Osteoblast (primary cell): Measurements from ENCODE around the gene IZUMO2. TPM values are rescaled to one million over a fixed set of nuclear protein-coding genes. Genes with fewer than 3 reads are reported as not detected.

Experiments
- DNase-seq: peaks from one replicate; pipeline ENCODE4 v3.0.0; 2011; ENCODE audit warnings: low spot score, mixed read lengths; ENCODE audit not compliant: insufficient read length; ENCODE audit errors: missing footprints
- H2AFZ ChIP-seq: 2 replicates; pipeline ENCODE4 v1.6.0; 2011; ENCODE audit warnings: mild to moderate bottlenecking, low read length
- H3K27ac ChIP-seq: 2 replicates; pipeline ENCODE4 v1.5.1; 2011; ENCODE audit warnings: mild to moderate bottlenecking, low read depth, low read length, moderate library complexity
- H3K27me3 ChIP-seq: 2 replicates; pipeline ENCODE4 v1.6.0; 2012; ENCODE audit warnings: mild to moderate bottlenecking, control low read depth, inconsistent platforms, low read length, moderate library complexity; ENCODE audit not compliant: insufficient read depth
- H3K36me3 ChIP-seq: 2 replicates; pipeline ENCODE4 v1.5.1; 2011; ENCODE audit warnings: mild to moderate bottlenecking, low read length, control low read depth, moderate library complexity; ENCODE audit not compliant: insufficient read depth
- H3K4me1 ChIP-seq: 2 replicates; pipeline ENCODE4 v1.5.1; 2011; ENCODE audit warnings: mild to moderate bottlenecking, low read length, control low read depth, moderate library complexity; ENCODE audit not compliant: insufficient read depth
- H3K4me2 ChIP-seq: 2 replicates; pipeline ENCODE4 v1.6.0; 2011; ENCODE audit warnings: mild to moderate bottlenecking, low read length; ENCODE audit not compliant: insufficient read depth
- H3K4me3 ChIP-seq: fragments of 200-600 bp; sonication (generic); 3 replicates; pipeline ENCODE4 v1.5.1; 2012; ENCODE audit warnings: mild to moderate bottlenecking, low read length, inconsistent platforms; ENCODE audit not compliant: insufficient read depth
- H3K79me2 ChIP-seq: 2 replicates; pipeline ENCODE4 v1.6.0; 2012; ENCODE audit warnings: mild to moderate bottlenecking, low read length, control low read depth, inconsistent platforms; ENCODE audit not compliant: insufficient read depth
- H3K9me3 ChIP-seq: 2 replicates; pipeline ENCODE4 v1.5.1; 2011; ENCODE audit warnings: low read depth, low read length, control low read depth
- H4K20me1 ChIP-seq: 2 replicates; pipeline ENCODE4 v1.6.0; 2012; ENCODE audit warnings: mild to moderate bottlenecking, low read length, control low read depth; ENCODE audit not compliant: insufficient read depth
- total RNA-seq: library from RNA; depleted of rRNA; stranded (reverse); fragments of >200 nt; gene quantifications from 2 replicates; pipeline ENCODE4 v1.2.3, GENCODE V29; 2012
- TF ChIP-seq, protein P1 (sequence below): IDR thresholded peaks from 2 replicates; pipeline ENCODE4 v1.5.1; 2011; ENCODE audit warnings: mild to moderate bottlenecking, low read depth, low read length, moderate library complexity; ENCODE audit errors: extremely low read depth

IZUMO2 gene
- total RNA-seq, 1 donor, result not detected

DNA sequence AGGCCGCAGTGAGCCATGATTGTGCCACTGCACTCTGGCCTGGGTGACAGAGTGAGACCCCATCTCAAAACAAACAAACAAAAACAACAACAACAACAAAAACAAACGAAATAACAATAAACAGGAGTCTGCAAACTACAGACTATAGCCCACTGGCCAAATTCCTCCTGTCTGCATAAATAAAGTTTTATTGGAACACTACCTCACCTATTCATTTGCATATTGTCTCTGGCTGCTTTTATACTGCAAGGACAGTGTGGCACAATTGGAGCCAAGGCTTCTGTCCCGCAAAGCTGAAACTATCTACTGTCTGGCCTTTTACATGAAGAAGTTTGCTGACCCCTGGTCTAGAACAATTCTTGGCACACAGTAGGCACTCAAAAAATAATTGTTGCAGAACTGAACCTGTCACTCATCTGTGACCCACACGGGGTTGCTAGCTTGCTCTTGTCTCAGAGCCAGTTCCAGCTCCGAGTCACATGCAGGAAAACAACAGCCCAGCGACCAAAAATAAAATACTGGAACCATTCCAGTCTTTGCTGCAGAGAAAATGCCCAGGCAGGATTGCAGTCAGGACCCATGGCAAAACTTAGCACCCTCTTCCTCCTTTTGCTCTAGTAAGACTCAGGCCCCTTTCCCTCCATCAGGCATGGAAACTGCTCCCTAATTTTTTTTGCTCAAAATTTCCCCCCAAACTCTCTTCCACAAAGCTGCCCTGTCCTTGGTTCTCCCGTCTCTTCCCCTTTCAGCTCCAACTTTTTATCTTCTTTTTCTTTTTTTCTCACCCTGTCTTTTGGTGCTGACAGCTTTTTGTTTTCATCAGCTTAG, 35.6 kb upstream of the IZUMO2 start:
- H3K27ac ChIP-seq, result no peak overlapping the region
- no peaks in the 10 kb centered on the region for H3K79me2 ChIP-seq
- no peaks in the 10 kb centered on the region for H3K4me1 ChIP-seq
- H3K4me2 ChIP-seq, result no peak overlapping the region
- TF ChIP-seq, protein P1, sequence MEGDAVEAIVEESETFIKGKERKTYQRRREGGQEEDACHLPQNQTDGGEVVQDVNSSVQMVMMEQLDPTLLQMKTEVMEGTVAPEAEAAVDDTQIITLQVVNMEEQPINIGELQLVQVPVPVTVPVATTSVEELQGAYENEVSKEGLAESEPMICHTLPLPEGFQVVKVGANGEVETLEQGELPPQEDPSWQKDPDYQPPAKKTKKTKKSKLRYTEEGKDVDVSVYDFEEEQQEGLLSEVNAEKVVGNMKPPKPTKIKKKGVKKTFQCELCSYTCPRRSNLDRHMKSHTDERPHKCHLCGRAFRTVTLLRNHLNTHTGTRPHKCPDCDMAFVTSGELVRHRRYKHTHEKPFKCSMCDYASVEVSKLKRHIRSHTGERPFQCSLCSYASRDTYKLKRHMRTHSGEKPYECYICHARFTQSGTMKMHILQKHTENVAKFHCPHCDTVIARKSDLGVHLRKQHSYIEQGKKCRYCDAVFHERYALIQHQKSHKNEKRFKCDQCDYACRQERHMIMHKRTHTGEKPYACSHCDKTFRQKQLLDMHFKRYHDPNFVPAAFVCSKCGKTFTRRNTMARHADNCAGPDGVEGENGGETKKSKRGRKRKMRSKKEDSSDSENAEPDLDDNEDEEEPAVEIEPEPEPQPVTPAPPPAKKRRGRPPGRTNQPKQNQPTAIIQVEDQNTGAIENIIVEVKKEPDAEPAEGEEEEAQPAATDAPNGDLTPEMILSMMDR, result no peak
- H3K9me3 ChIP-seq, result no peaks in the 10 kb centered on the region
- H2AFZ ChIP-seq, result no peak overlapping the region
- H3K36me3 ChIP-seq, result no peaks in the 10 kb centered on the region
- H4K20me1 ChIP-seq, result no peaks in the 10 kb centered on the region
- peaks cover 10% of the 10 kb centered on the region for H3K27me3 ChIP-seq
- no peak overlapping the region for H3K4me3 ChIP-seq
- no peak for DNase-seq

DNA sequence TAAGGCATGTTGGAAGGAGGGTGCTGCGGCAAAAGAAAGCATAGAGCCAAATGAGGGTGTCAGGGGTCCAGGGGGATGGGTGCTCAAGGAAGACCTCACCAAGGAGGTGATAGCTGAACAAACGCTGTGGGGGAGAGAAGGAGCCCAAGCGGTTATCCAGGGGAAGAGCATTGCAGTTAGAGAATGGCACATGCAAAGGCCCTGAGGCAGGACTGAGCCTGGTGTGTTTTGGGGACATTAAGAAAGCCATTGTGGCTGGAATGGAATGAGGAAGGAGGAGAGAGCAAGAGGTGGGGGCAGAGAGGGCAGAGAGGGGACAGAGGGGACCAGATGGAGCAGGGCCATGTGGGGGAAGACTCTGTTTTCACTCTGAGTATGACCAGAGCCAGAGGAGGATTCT, 34.3 kb upstream of the IZUMO2 start:
- no peaks in the 10 kb centered on the region for H4K20me1 ChIP-seq
- H3K4me3 ChIP-seq, result no peak overlapping the region
- no peak overlapping the region for H3K27ac ChIP-seq
- TF ChIP-seq, protein P1, result no peak
- no peak for DNase-seq
- H3K9me3 ChIP-seq, result no peaks in the 10 kb centered on the region
- H3K4me2 ChIP-seq, result no peak overlapping the region
- H3K4me1 ChIP-seq, result no peaks in the 10 kb centered on the region
- H3K79me2 ChIP-seq, result no peaks in the 10 kb centered on the region
- H3K36me3 ChIP-seq, result no peaks in the 10 kb centered on the region
- H3K27me3 ChIP-seq, result peaks cover 4% of the 10 kb centered on the region
- H2AFZ ChIP-seq, result no peak overlapping the region

DNA sequence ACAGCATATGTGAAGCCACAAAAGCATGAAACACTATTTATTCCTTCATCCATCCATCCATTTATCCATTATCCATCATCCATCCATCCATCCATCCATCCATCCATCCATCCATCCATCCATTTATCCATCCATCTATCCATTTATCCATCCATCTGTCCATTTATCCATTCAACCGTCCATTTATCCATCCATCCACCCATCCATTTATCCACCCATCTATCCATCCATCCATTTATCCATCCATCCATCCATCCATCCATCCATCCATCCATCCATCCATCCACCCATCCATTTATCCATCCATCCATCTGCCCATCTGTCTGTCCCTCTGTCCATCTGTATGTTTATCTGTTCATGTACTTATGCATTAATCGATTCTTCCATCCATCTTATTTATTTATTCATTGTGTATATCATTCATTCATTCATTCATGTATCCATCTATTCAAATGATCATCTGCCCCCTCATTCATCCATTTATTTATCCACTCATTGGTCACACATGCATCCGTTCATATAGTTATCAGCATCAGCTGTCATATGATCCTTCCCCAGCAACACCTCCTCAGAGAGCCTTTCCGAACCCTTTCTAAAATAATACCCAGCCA, 33.3 kb upstream of the IZUMO2 start:
- no peaks in the 10 kb centered on the region for H3K9me3 ChIP-seq
- TF ChIP-seq, protein P1, result no peak
- no peak overlapping the region for H3K4me2 ChIP-seq

DNA sequence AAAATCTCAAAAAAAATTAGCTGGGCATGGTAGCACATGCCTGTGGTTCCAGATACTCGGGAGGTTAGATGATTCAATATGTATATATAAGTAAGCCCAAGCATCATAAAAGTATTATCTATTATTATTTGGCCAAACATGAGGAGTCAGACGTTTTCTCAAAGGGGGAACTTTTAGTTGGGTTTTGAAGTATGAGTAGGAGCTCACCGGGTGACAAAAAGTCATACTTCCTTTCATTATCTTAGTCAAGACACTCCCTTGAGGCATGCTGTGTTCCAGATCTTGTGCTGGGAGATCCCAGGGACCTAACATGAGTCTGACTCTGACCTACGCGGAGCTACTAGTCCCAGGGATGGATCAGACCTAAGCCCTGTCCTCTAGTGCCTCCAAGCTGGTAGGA, 32.1 kb upstream of the IZUMO2 start:
- Histone ChIP-seq H3K27me3 (no peaks in the 10 kb centered on the region), H3K9me3 (no peaks in the 10 kb centered on the region), H3K36me3 (no peaks in the 10 kb centered on the region), H3K79me2 (no peaks in the 10 kb centered on the region), H3K4me3 (no peak overlapping the region), H4K20me1 (no peaks in the 10 kb centered on the region), H3K27ac (no peak overlapping the region), H3K4me1 (no peaks in the 10 kb centered on the region), H2AFZ (no peak overlapping the region), H3K4me2 (no peak overlapping the region)
- TF ChIP-seq, protein P1, result no peak
- DNase-seq, result no peak

More for the DNA sequence above, 33.3 kb upstream of the IZUMO2 start:
- H3K36me3 ChIP-seq, result no peaks in the 10 kb centered on the region
- no peaks in the 10 kb centered on the region for H3K79me2 ChIP-seq
- H3K27me3 ChIP-seq, result no peaks in the 10 kb centered on the region
- H3K4me1 ChIP-seq, result no peaks in the 10 kb centered on the region
- no peak overlapping the region for H2AFZ ChIP-seq
- no peak for DNase-seq
- H3K4me3 ChIP-seq, result no peak overlapping the region
- no peak overlapping the region for H3K27ac ChIP-seq
- no peaks in the 10 kb centered on the region for H4K20me1 ChIP-seq
